ENCODE data around the gene KIF3A. TPM values are rescaled to one million over a fixed set of nuclear protein-coding genes. Genes with fewer than 3 reads are reported as not detected.
A peak's percentile ranks its signal among the peaks of the same experiment; 100 is the strongest.

Gene KIF3A
- total RNA-seq, 3 donors from 2014 or later, result 9.4 to 12.9 (median 10.3) TPM

GRCh38 chr5:132677682-132678400 is 59.5 kb downstream of the KIF3A start:
- H3K4me3 Mint-ChIP-seq, result no peak overlapping the region
- H3K9me3 Mint-ChIP-seq, result no peaks in the 10 kb centered on the region
- no peak for ATAC-seq
- H3K36me3 Mint-ChIP-seq (ENCODE audit: insufficient read depth), result no peaks in the 10 kb centered on the region
- peaks cover 11% of the 10 kb centered on the region for H3K4me1 Mint-ChIP-seq (ENCODE audit: low read depth)
- peaks cover 2% of the 10 kb centered on the region for H3K27me3 Mint-ChIP-seq (ENCODE audit: low read depth)
- no peak for DNase-seq

- H3K27me3 Mint-ChIP-seq (ENCODE audit: low read depth), result peaks cover 2% of the 10 kb centered on the region
- no peak overlapping the region for H3K4me3 Mint-ChIP-seq
- H3K9me3 Mint-ChIP-seq, result no peaks in the 10 kb centered on the region
- H3K36me3 Mint-ChIP-seq (ENCODE audit: insufficient read depth), result no peaks in the 10 kb centered on the region
- no peak for DNase-seq
- no peak for ATAC-seq
- peaks cover 11% of the 10 kb centered on the region for H3K4me1 Mint-ChIP-seq (ENCODE audit: low read depth)
These were observed 60.2 kb downstream of the KIF3A start for GRCh38 chr5:132677191-132677590.

GRCh38 chr5:132675936-132676689 is 61.2 kb downstream of the KIF3A start:
- Mint-ChIP-seq H3K27me3 (ENCODE audit: low read depth) (peaks cover 2% of the 10 kb centered on the region), H3K36me3 (ENCODE audit: insufficient read depth) (no peaks in the 10 kb centered on the region), H3K9me3 (no peaks in the 10 kb centered on the region), H3K4me1 (ENCODE audit: low read depth) (peaks cover 11% of the 10 kb centered on the region), H3K4me3 (no peak overlapping the region)
- ATAC-seq, result no peak
- no peak for DNase-seq

- Mint-ChIP-seq H3K27me3 (ENCODE audit: low read depth) (peaks cover 2% of the 10 kb centered on the region), H3K36me3 (ENCODE audit: insufficient read depth) (no peaks in the 10 kb centered on the region), H3K4me1 (ENCODE audit: low read depth) (peaks cover 11% of the 10 kb centered on the region), H3K4me3 (peak overlapping the region; percentile 63), H3K9me3 (no peaks in the 10 kb centered on the region)
- ATAC-seq (peak; percentile 63 to 64), DNase-seq (no peak)
These were observed 62.5 kb downstream of the KIF3A start for GRCh38 chr5:132674671-132675506.

GRCh38 chr5:132673939-132674630 is 63.3 kb downstream of the KIF3A start, which contains the start of gene IL4:
Gene IL4 (plus strand): TSS chr5:132673989. CDS start chr5:132674051, 62 bp downstream.
- DNase-seq, result no peak
- Mint-ChIP-seq H3K4me3 (peak within 1 kb of the TSS; percentile 63), H3K9me3 (no peaks in the 10 kb centered on the region), H3K4me1 (ENCODE audit: low read depth) (peaks cover 11% of the 10 kb centered on the region), H3K36me3 (ENCODE audit: insufficient read depth) (no peaks in the 10 kb centered on the region), H3K27me3 (ENCODE audit: low read depth) (peaks cover 2% of the 10 kb centered on the region)
- peak in 1 of 2 donors; percentile 38 for ATAC-seq

GRCh38 chr5:132673488-132673887 is 63.9 kb downstream of the KIF3A start:
- Mint-ChIP-seq H3K27me3 (ENCODE audit: low read depth) (peaks cover 2% of the 10 kb centered on the region), H3K9me3 (no peaks in the 10 kb centered on the region), H3K36me3 (ENCODE audit: insufficient read depth) (no peaks in the 10 kb centered on the region), H3K4me1 (ENCODE audit: low read depth) (peaks cover 11% of the 10 kb centered on the region), H3K4me3 (no peak overlapping the region)
- no peak for DNase-seq
- no peak for ATAC-seq

GRCh38 chr5:132671000-132671399 is 66.3 kb downstream of the KIF3A start:
- Mint-ChIP-seq H3K36me3 (ENCODE audit: insufficient read depth) (no peaks in the 10 kb centered on the region), H3K27me3 (ENCODE audit: low read depth) (no peaks in the 10 kb centered on the region), H3K4me1 (ENCODE audit: low read depth) (peaks cover 9% of the 10 kb centered on the region), H3K9me3 (no peaks in the 10 kb centered on the region), H3K4me3 (no peak overlapping the region)
- ATAC-seq (no peak), DNase-seq (no peak)

- H3K4me1 Mint-ChIP-seq (ENCODE audit: low read depth), result peaks cover 8% of the 10 kb centered on the region
- no peaks in the 10 kb centered on the region for H3K36me3 Mint-ChIP-seq (ENCODE audit: insufficient read depth)
- no peaks in the 10 kb centered on the region for H3K27me3 Mint-ChIP-seq (ENCODE audit: low read depth)
- no peaks in the 10 kb centered on the region for H3K9me3 Mint-ChIP-seq
- no peak for DNase-seq
- no peak for ATAC-seq
- no peak overlapping the region for H3K4me3 Mint-ChIP-seq
These were observed 67.1 kb downstream of the KIF3A start for GRCh38 chr5:132669966-132670882.

GRCh38 chr5:132669455-132669820 is 67.9 kb downstream of the KIF3A start:
- no peaks in the 10 kb centered on the region for H3K36me3 Mint-ChIP-seq (ENCODE audit: insufficient read depth)
- H3K4me1 Mint-ChIP-seq (ENCODE audit: low read depth), result peaks cover 5% of the 10 kb centered on the region
- no peaks in the 10 kb centered on the region for H3K9me3 Mint-ChIP-seq
- H3K27me3 Mint-ChIP-seq (ENCODE audit: low read depth), result no peaks in the 10 kb centered on the region
- DNase-seq (no peak), ATAC-seq (no peak)
- no peak overlapping the region for H3K4me3 Mint-ChIP-seq

GRCh38 chr5:132668706-132669454 is 68.5 kb downstream of the KIF3A start:
- H3K9me3 Mint-ChIP-seq, result no peaks in the 10 kb centered on the region
- no peak overlapping the region for H3K4me3 Mint-ChIP-seq
- H3K27me3 Mint-ChIP-seq (ENCODE audit: low read depth), result no peaks in the 10 kb centered on the region
- DNase-seq, result no peak
- no peak for ATAC-seq
- H3K4me1 Mint-ChIP-seq (ENCODE audit: low read depth), result peaks cover 7% of the 10 kb centered on the region
- no peaks in the 10 kb centered on the region for H3K36me3 Mint-ChIP-seq (ENCODE audit: insufficient read depth)

GRCh38 chr5:132667761-132668705 is 69.3 kb downstream of the KIF3A start:
- ATAC-seq, result no peak
- H3K4me3 Mint-ChIP-seq, result no peak overlapping the region
- DNase-seq, result no peak
- peaks cover 14% of the 10 kb centered on the region for H3K4me1 Mint-ChIP-seq (ENCODE audit: low read depth)
- H3K36me3 Mint-ChIP-seq (ENCODE audit: insufficient read depth), result no peaks in the 10 kb centered on the region
- no peaks in the 10 kb centered on the region for H3K27me3 Mint-ChIP-seq (ENCODE audit: low read depth)
- no peaks in the 10 kb centered on the region for H3K9me3 Mint-ChIP-seq

- DNase-seq (no peak), ATAC-seq (no peak)
- peaks cover 19% of the 10 kb centered on the region for H3K4me1 Mint-ChIP-seq (ENCODE audit: low read depth)
- H3K36me3 Mint-ChIP-seq (ENCODE audit: insufficient read depth), result no peaks in the 10 kb centered on the region
- no peaks in the 10 kb centered on the region for H3K9me3 Mint-ChIP-seq
- H3K4me3 Mint-ChIP-seq, result no peak overlapping the region
- H3K27me3 Mint-ChIP-seq (ENCODE audit: low read depth), result no peaks in the 10 kb centered on the region
These were observed 70.0 kb downstream of the KIF3A start for GRCh38 chr5:132667309-132667708.

All from activated T-cell treated with anti-CD3 and anti-CD28 coated beads, Interleukin-2, amount 50 U/mL, for 4 hours (primary cell).